GM21717 (cell line): ENCODE results near the gene PTPRN2.

ENCODE experiments used
- ATAC-seq: cut with Tn5 transposase; IDR thresholded peaks from one replicate; pipeline ENCODE4 v1.9.1; 2021; ENCODE audit warnings: mild to moderate bottlenecking, moderate library complexity; ENCODE audit not compliant: unreplicated experiment

Gene PTPRN2

DNA sequence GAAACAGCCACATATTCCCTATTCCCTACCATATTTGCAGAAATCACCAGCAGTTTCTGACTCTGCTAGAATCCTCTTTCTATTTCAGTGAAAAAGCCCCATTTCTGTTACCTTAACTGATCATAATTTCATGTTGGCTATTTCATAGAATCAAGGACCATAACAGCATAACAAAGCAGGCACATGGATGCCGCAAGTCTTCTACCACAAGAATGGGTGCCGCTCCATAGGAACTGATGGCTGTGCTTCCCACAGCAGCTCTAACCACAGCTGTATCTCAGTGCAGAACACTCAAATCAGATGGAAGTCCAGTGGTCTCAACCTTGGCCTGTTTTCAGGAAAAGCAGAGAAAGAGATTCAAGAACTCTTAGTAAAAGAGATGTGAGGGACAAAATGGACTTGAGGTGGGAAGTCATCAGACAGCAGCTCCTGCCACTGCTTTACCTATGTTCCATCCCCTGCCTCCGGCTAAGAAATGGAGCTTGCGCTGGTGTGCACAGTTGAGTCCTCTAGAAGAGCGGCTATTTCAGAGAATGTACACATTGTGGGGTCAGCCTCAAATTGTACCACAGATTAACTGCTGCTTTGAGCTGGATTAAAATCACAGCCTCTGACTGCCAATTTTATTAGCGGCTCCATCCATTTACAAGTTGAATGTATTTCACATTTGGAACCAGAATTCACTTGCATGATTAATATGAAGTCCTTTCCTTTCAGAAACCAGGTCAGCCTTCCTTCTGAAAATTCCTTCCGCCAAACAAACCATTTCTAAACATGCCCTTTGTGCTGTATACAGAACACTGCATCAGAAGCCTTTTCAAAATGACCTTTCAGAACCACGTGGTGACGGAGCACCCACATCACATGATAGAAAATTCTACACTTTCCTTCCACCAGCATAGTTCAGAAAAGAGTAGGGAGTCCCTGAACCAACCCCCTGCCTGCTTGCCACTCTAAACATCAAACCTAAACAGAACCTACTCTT is 7.7 kb downstream of the PTPRN2 start:
- no peak for ATAC-seq

DNA sequence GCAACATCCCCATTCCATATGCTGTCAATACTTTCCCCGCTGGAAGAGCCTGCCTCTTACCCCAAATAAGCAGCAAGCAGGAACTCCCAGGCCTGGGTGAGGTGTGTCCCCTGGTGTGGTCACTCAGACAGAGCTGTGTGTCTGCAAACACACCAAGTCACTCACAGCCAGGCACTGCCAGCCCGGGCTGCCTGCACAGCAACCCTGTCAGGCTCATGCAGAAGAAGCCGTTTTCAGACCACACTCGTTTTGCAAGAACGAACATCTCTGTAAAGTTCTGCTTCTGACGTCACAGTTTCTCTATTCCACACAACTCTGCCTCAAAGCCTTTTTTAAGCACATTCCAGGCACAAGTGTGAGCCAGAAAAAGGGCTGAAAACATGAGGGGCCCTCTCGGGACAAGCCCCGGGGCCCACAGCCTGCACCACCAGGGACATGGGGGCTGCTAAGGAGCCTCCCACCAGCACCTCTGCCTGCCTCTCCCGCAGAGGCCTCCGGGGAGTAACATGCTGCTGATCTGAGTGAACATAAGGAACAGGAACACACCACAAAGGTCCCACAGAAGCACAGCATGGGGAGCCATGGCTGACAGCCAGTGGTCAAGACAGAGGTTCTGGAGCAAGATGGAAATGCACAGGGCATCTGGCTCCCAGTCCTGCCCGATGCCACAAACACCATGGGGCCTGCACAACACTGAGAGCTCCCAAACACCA is 11.4 kb downstream of the PTPRN2 start:
- no peak for ATAC-seq

DNA sequence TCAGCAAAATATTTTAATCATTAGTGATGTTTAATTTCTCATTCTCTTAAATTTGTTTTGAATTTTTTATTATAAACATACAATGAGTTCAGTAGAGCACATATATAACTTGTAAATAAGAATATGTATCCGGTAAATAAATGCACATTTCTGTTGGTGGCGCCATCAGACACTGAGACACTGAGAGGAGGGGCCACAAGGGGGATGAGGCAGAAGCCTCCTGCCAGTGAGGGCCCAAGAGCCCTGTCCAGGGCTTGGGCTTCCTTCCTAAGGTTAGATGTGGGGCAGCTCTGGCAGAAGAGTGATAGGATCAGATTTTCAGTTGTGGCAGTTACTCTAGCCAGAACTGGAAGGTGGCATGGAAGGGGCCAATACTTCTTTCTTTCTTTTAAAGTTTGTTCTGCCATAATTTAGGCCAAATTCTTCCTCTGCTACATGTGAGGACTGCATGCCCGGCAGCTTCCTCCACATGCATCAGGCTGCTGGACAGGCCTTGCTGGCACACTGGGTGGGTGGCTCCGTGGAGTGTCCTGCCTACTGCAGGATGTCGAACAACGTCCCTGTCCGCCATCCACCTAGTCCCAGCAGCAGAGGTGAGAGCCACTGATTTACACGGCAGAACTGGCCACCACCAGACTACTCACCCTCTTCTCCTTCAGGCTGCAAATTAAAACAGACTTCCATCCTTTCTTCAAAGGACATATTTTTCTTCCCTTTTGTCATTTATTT is 13.2 kb downstream of the PTPRN2 start:
- no peak for ATAC-seq

DNA sequence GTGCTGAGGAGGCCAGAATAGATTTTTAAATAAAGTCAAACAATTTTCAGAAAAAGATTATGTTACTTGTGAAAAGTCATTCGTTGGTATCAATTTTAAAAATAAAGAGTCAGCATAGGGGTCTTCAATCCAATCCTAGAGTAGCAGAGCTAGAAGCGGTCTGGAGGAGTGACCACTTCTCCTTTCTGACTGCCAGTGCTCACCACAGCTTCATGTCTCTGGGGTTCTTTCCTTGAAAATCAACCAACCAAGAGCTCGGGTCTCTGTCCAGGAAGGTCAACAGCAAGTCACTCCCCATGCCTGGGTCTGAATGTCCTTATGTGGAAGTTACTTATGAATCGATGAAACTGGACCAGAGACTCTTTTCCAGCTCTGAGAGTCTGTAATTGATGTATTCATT is 14.3 kb downstream of the PTPRN2 start:
- no peak for ATAC-seq

DNA sequence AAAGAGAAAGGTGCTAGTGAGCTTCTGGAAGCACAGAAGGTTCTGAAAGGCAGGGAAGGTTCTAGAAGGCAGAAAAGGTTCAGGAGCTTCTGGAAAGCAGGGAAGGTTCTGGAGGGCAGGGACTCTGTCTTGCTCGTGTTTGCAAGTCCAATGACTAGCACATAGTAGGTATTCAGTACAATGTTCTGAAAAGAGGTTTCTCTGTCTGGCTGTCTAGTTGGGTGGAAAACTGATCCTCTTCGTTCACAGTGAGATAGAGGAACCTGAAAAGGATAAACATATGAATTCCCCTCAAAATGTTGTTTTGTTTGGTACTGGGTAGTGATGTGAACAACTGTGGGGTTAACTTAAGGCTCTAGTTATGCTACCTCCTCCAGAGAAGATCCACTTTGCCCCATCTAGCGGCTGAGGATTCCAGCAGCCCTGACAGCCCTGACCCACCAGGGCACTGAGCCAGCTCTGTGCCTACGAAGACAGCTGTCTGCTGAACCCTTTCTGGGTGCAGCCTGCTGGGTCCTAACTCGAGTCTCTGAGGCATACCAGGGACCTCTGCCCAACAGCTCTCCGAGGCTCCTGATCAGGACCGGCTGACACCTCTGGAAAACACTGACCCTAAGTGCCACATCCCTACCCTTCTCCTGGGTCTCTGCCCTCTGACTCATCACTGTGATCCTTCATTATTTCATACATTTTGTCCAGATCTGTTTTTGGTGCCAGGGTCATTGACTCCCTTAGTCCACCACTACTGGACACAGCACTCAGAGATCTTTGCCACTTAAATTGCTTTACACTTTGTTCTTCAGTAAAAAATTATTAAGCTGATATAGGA is 15.4 kb downstream of the PTPRN2 start:
- no peak for ATAC-seq

DNA sequence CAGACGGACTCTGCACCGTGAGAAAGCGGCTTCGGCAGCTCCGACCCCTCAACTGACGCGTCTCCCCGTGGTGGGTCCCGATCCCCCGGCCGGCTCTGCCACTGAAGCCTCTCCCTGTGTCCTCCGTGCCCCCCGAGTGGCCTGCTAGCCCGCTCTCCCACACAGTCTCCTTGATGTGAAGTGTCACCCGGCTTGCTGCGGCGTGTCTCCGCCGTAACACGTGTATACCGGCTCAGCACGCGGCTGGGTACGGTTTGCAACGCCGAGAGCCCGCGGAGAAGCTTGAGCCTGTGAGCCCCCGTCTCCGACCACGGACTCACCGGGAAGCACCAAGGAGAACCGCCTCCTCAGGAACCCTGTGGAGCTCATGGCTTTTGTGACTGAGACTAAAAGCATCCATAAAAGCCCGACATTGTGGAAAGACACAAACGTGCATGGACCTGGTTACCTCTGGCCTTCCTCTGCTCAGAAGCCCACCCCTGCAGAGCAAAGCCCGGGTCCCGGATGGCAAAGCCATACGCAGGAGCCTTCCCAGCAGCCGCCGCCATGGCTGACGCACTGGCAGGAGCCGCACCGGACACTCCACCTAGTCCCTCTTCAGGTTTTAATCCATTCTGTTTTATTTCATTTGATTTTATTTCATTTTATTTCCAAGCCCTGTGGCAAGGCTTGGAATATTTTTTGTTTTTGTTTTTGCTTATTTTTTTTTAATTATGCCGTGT is 17.0 kb downstream of the PTPRN2 start:
- no peak for ATAC-seq

DNA sequence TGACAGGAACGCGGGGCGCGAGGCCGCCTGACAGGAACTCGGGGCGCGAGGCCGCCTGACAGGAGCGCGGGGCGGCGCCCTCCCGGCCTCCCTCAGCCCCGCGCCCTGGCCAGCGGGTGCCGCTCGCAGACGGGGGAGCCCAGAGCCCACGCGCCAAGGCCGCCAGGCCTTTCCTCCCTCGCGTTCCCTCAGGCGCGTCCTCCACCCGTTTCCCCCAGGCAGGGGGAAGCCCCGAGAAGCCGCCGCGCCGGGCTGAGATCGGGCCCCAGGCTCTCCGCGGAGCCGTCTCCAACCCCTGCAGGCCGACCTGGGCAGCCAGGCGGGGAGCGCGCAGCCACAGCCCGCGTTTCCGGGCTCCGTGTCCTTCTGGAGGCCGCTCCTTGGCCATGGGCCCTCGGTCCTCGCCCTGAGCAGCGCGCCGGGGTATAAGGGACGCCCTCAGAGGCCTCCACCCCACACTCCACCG is 17.7 kb downstream of the PTPRN2 start:
- no peak for ATAC-seq

DNA sequence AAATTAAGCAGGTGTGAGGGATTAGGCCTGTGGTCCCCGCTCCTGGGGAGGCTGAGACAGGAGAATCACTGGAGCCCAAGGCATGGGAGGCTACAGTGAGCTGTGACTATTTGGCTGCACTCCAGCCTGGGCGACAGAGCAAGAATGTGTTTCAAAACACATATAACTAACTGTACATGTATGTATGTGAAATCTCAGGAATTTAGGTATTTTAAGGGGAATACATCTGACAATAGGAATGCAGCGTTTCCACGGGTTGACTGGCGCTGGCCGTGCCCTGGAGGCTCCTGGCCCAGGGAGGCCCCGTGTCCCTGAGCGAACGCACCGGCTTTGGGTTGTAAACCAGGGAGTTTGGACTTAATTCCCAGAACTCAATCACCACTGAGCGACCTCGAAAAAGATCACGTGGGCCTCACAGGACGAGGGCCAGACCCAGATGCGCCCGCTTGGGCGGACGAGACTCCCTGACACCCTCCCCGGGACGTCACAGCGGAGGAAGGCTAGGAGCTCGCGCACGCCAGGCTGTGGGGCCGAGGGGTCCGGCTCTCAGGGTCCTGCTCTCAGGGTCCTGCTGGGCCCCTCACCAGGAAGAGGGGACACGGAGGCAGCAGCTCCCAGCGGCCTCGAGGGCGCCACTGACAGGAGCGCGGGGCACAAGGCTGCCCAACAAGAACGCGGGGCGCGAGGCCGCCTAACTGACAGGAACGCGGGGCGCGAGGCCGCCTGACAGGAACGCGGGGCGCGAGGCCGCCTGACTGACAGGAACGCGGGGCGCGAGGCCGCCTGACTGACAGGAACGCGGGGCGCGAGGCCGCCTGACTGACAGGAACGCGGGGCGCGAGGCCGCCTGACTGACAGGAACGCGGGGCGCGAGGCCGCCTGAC is 18.4 kb downstream of the PTPRN2 start:
- ATAC-seq = no peak

DNA sequence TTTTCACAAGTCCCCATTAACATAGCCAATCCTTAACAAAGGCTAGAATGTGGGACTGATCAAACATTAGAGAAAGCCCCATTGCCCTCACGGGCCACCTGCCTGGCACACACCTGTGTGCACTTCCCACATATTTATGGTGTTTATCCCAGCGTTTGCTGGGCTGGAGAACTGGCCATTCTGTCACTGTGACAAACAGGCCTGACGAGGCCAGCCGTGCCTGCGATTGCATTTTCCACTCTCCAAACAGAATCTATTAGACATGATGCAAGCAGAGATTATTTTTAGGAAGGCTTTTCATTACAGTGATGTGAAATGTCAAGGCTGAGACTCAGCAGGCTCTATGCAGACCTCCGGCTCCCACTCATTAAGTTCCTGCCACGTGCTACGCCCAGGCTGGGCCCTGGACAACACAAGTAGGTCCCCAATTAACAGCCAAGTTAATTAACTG is 20.4 kb downstream of the PTPRN2 start:
- ATAC-seq = no peak

DNA sequence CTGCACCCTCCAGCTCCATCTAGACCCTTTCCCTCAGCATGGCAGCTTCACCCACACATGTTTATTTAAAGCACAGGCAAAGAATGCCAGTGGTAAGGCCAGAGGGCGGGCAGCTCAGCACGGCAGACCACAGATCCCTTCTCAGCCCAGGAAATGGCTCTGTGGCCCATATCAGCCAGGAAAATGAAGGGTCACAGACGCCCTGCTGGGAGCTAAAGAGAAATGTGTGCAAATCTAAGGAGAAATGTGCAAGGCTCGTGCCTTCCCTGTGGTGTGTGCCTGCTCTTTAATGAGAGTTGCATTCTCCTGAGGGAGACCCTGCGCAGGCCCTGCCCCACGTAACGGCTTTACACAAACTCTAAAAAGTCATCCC is 23.0 kb downstream of the PTPRN2 start:
- ATAC-seq = no peak

DNA sequence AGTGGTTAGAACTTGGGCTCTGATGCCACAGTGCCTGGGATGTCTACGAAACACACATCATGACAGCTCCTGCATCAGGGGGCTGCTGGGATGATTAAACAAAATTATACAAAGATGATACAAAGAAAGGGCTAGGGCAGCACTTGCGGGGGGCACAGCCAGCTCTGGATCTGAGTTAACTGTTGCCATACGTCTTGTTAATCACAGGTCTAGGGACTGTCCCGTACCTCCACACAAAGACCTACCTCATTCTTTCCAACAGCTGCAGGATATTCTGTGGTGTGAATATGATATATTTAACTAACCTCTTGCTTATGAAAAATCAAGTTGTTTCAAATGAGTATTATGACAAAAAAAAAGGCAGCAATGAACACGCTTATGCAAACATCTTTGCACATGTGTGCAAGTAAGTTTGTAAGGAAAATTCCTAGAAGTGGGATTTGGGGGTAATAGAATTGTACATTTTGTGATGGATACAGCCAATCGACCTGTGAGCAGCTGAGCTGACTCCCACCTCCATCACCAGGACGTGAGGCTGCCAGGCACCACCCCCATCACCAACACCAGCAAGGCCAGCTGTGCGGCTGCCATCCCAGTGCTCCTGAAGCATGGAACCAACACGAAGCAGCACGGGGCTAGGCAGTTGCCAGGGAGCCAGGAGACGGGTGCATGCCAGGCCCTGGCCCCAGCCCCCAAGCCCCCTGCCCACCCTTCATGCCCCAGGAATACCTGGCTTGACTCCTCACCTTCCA is 23.5 kb downstream of the PTPRN2 start:
- ATAC-seq = no peak

DNA sequence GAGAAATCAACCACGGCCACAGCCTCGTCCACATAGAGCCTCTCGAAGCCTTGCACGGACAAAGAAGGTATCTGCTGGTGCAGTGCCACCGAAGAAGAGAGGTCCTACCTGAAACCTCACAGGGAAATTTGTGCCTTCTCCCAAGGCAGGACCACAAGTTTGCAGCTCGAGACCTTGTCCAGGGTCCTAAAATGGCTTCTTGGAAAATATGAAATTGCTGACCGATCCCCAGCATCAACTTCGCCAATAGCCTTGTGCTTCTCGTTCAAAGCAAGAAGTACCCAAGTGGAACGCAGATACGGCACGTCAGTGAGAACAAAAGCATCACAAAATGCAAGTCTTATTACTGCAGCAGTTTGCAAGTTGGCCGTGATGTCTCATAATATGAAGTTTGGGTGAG is 24.6 kb downstream of the PTPRN2 start:
- no peak for ATAC-seq

DNA sequence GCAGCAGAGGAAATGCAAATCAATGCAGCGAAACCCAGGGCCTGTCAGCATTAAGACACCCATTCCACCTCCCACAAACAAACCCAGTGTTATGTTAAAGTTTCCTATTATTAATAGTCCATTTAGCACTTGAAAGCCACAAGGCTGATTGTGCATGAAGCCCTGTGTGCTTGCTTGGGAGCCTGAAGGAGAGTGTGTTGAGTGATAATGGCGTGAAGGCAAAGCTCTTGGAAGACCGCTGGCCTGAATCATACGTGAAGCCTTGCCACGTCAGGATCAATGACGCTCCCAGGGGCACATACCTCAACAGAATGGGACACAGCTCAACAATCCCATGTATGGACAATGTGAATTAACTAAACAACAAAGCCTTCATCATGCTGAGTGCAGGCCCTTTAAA is 25.1 kb downstream of the PTPRN2 start:
- ATAC-seq = no peak

DNA sequence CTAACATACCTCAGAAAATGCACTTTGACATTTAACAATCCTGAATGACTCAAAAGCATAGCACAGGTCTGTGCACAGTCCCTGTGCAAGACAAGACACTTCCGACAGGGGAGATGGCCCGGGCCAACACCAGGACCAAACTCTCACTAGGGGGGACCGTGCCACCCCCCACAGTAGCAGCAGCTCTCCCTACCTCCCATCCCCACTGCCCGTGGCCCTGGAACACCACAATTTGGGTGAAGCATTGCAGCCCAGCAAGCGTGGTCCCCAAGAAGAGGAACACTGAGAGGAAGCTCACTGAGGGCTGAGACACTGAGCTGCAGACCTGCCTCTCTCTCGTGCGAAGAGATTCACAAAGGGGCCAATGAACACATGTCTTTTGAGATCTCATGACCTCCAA is 26.0 kb downstream of the PTPRN2 start:
- ATAC-seq = no peak

DNA sequence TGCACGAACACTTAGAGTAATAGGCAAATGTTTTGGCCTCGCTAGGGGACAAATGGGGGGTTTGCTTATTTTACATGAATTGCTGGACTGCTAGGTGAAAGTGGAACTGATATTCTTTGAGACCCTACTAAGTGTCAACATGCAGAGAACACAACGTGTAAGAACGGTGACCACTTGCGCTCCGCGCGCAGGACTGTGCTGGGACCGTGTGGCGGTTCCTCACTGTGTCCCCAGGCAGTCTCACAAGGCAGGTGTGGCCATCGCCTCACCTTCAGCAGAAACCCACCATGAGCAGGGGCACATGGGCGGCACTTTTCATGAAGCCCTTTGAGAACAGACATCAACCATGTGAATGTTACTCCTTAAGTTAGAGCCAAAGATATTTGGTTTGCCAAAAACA is 27.2 kb downstream of the PTPRN2 start:
- ATAC-seq = no peak

DNA sequence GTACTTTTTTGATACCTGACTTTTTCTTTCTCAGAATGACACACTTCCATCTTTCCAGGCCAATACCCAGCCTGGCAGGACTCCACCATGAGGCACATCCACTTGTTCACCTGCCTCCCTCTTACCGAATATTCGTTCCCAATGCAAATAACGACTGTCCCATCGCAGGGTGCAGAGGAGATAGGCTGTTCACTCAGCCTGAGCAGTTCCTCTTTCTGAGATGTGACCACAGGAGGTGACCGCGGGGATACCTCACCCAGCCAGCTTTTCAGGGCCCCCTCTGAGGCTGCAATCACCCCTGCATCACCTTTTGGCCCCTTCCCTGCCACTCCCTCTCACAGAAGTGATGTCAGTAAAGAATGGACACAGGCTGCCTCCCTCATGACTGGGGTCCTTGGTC is 28.3 kb downstream of the PTPRN2 start:
- ATAC-seq = no peak

DNA sequence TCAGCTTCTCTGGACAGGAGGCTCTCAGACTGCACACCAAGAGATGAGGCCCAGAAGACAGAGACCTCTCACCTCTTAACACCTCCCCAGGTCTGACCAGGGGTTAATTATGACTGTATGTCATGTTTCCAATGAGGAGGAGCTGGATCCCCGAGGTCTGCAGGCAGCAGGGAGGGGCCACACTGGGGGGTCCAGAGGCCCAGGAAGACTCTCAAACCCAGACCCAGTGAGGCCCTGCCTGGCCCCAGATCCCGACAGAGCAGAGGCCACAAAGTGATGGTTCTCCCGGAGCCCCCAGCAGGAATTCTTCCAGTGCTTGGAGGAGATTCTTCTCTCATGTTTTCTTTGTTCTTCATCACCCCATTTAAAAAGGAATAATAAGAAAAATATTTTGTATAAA is 28.8 kb downstream of the PTPRN2 start:
- no peak for ATAC-seq

DNA sequence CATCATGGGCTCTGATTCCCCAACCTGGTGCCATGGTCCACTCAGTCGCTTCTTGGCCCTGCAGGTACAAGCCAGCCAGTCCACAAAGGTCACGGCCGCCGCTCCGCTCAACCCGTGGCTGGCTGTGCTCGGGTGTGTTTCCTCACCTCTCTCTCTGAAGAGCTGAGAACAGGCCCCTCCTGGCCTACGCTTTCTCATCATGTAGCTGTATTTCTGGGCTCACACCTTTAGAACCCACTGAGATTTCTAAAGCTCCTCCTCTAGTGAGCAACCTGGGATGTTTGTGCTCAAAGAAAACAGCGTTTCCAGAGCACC is 30.2 kb downstream of the PTPRN2 start:
- ATAC-seq = no peak
